Mucosa of descending colon (tissue), 3 donors: ENCODE results near the gene TACO1. TPM values are rescaled to one million over a fixed set of nuclear protein-coding genes. Genes with fewer than 3 reads are reported as not detected.

Experiments used
- ATAC-seq: fragments of 200-7000 bp; cut with Tn5 transposase; one replicate; pipeline ENCODE4 v1.9.1; 2020; ENCODE audit warnings: mild to moderate bottlenecking, moderate library complexity
- DNase-seq, 3 donors: peaks; one replicate each; pipeline ENCODE4 v3.0.0-alpha.2; 2020
- H3K36me3 ChIP-seq: fragments of 200-600 bp; one replicate; pipeline ENCODE4 v1.8.0; 2021; ENCODE audit warnings: low read depth, mild to moderate bottlenecking
- H3K4me1 ChIP-seq: fragments of 200-600 bp; one replicate; pipeline ENCODE4 v1.8.0; 2021; ENCODE audit warnings: low read depth, mild to moderate bottlenecking
- H3K4me3 ChIP-seq: fragments of 200-600 bp; one replicate; pipeline ENCODE4 v1.8.0; 2021; ENCODE audit warnings: mild to moderate bottlenecking
- H3K9me3 ChIP-seq: fragments of 200-600 bp; one replicate; pipeline ENCODE4 v1.8.0; 2021; ENCODE audit warnings: mild to moderate bottlenecking
- intact Hi-C, 2 donors: fragments of 100-400 bp; cut with DNase I in 1 of 2; cut with micrococcal nuclease in 1 of 2; formaldehyde crosslinking; loops; one replicate each; pipeline versions ENCODE4 v1.11.0 to v1.11.1; 2022; cut with DNase I, micrococcal nuclease
- long read RNA-seq, 2 donors: library from polyadenylated mRNA; unstranded; transcript quantifications; one replicate each; pipeline ENCODE4 v2.0.0, GENCODE V29; 2019 to 2021
- total RNA-seq, 3 donors: library from RNA; stranded (reverse); fragmentation: NEBNext Ultra II Directional in 2 of 3; extraction: Animal tissue kit (Norgen Biotek cat#: 25700) in 2 of 3; gene quantifications; one replicate each; pipeline versions ENCODE4 v1.2.1 to v1.2.4, GENCODE V29; 2021 to 2023
- TF ChIP-seq, protein P1 (sequence below): fragments of 200-600 bp; IDR thresholded peaks from one replicate; pipeline ENCODE4 v1.8.0; 2022; ENCODE audit warnings: antibody characterized with exemption, mild to moderate bottlenecking
- donor health status: DM: no; HTN: no; CAD: no; lungs with moderate emphysema.
- donor health status: DM: no; HTN: no; CAD: no.
- donor health status: DM: no; HTN: yes; CAD: no.

The TACO1 gene
- 10 to 100 TPM; 21.7 to 34.4 (median 29.7) TPM for total RNA-seq
- long read RNA-seq, donor 1, transcript TACO1-201 (5 exons, 1,469 nt) = major isoform, 22 of 25 reads
- long read RNA-seq, donor 1, partial matches to known transcripts = 0 of 25 reads
- long read RNA-seq, donor 1, other reads (novel, unspliced or antisense) = 3 of 25 reads
- long read RNA-seq, donor 2, transcript TACO1-201 (5 exons, 1,469 nt) = major isoform, 42 of 52 reads
- long read RNA-seq, donor 2, partial matches to known transcripts = 4 of 52 reads
- long read RNA-seq, donor 2, other reads (novel, unspliced or antisense) = 6 of 52 reads

GRCh38 chr17:63600569-63601438, at the start of gene TACO1:
TACO1 (plus strand) TSS chr17:63600895; CDS start chr17:63601084, 189 bp downstream.
- TF ChIP-seq, protein P1, sequence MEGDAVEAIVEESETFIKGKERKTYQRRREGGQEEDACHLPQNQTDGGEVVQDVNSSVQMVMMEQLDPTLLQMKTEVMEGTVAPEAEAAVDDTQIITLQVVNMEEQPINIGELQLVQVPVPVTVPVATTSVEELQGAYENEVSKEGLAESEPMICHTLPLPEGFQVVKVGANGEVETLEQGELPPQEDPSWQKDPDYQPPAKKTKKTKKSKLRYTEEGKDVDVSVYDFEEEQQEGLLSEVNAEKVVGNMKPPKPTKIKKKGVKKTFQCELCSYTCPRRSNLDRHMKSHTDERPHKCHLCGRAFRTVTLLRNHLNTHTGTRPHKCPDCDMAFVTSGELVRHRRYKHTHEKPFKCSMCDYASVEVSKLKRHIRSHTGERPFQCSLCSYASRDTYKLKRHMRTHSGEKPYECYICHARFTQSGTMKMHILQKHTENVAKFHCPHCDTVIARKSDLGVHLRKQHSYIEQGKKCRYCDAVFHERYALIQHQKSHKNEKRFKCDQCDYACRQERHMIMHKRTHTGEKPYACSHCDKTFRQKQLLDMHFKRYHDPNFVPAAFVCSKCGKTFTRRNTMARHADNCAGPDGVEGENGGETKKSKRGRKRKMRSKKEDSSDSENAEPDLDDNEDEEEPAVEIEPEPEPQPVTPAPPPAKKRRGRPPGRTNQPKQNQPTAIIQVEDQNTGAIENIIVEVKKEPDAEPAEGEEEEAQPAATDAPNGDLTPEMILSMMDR = no peak
- ATAC-seq (peak; percentile 98), DNase-seq (peak; percentile 83 to 89 (median 87))
- intact Hi-C loops = no loop called here
- Histone ChIP-seq H3K9me3 (no peaks in the 10 kb centered on the region), H3K4me1 (peaks cover 15% of the 10 kb centered on the region), H3K4me3 (peak within 1 kb of the TSS; percentile 89), H3K36me3 (no peaks in the 10 kb centered on the region)

- Histone ChIP-seq H3K4me1 (peaks cover 24% of the 10 kb centered on the region), H3K9me3 (no peaks in the 10 kb centered on the region), H3K36me3 (no peaks in the 10 kb centered on the region), H3K4me3 (no peak overlapping the region)
- ATAC-seq = no peak
- DNase-seq = no peak
- TF ChIP-seq, protein P1 = no peak
- intact Hi-C loops = no loop called here
Measured at GRCh38 chr17:63552211-63552610, 48.5 kb upstream of the TACO1 start.

DNA sequence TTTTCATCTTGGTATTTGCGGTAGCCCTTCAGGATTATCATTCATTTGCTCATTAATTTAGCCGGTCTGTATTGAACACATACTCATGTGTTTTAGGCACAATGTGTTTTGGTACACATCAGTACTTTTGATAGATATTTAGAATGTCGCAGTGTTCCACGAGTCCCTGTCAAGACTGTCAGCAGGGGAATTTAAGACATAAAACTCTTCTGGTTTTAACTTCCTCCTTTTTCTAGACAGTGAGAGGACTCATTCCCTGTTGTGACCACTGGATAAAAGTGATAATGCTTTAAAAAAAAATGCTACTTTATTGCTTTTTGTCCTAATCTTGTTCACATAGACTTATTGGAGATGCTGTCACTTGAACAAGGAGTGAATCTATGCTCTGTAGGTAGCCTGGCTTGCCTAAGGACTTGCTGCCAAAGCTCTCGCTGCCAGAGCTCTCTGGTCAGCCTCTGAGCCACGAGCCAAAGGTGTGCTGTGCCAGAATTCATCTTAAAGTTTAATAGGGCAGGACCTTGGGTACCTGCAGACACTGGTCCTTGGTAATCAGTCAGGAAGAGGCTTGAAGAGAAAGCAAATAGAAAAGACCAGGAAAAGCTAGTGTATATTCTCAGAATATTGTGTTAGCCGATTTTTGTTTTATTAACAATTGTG, 45.1 kb upstream of the TACO1 start:
- no peaks in the 10 kb centered on the region for H3K36me3 ChIP-seq
- no peak overlapping the region for H3K4me3 ChIP-seq
- H3K9me3 ChIP-seq = no peaks in the 10 kb centered on the region
- no peak for DNase-seq
- intact Hi-C loops = no loop called here
- ATAC-seq = no peak
- H3K4me1 ChIP-seq = peaks cover 17% of the 10 kb centered on the region
- TF ChIP-seq, protein P1 = no peak

DNA sequence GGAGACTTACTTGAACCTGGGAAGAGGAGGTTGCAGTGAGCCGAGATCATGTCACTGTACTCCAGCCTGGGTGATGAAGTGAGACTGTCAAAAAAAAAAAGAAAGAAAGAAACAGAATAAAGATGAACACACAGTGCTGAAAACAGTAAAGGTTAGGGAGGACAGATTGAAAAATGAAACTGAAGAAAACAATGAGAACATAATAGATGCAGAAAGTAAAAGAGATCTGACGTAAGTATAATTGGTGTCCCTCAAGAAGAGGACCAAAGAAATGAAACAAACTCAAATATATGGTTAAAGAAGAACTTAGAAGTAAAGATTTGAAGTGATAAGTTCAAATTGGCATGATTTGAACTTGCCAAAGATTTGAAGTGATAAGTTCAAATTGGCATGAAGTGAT, 43.3 kb upstream of the TACO1 start:
- TF ChIP-seq, protein P1 = no peak

DNA sequence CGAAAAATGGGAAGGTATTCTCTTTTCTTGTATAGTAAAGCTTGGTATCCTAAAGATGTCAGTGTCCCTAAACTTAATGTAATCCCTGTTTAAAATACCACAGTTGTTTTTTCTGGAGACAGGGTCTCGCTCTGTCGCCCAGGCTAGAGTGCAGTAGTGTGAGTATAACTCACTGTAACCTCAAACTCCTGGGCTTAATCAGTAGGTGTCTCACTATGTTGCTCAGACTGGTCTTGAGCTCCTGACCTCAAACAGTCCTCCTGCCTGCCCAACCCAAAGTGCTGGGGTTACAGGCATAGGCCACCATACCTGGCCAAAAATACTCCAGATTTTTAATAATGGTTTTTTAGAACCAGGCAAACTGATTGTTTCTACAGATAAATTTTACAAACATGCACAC, 42.3 kb upstream of the TACO1 start:
- H3K9me3 ChIP-seq = no peaks in the 10 kb centered on the region
- peaks cover 4% of the 10 kb centered on the region for H3K4me1 ChIP-seq
- intact Hi-C loops = no loop called here
- ATAC-seq (no peak), DNase-seq (no peak)
- no peak overlapping the region for H3K4me3 ChIP-seq
- TF ChIP-seq, protein P1 = no peak
- H3K36me3 ChIP-seq = no peaks in the 10 kb centered on the region

More for the DNA sequence above, 43.3 kb upstream of the TACO1 start:
- intact Hi-C loops = no loop called here
- no peak overlapping the region for H3K4me3 ChIP-seq
- no peak for DNase-seq
- no peak for ATAC-seq
- H3K36me3 ChIP-seq = no peaks in the 10 kb centered on the region
- peaks cover 11% of the 10 kb centered on the region for H3K4me1 ChIP-seq
- no peaks in the 10 kb centered on the region for H3K9me3 ChIP-seq
